ENCODE measurements around the gene C1orf21. TPM values are rescaled to one million over a fixed set of nuclear protein-coding genes. Genes with fewer than 3 reads are reported as not detected.

The C1orf21 gene
- total RNA-seq, 4 donors from 2014 or later, result 24.0 to 43.0 (median 40.3) TPM

DNA sequence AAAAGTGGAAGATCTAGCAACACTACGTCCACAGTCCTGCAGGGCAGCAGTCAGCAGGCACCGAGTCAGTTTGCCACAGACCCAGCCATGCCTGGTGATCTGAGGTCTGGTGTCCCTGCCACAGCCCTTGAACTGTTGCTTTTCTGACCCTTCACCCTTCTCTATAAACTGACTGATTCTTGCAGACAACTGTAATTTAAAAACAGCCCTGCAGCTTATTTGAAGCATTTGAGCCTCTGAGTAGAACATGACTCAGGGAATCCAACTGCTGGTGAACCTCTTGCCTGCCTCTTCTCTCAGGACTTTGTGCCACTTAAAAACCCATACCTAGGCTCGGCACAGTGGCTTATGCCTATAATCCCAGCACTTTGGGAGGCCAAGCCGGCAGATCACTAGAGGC is 260.6 kb downstream of the C1orf21 start:
- TF ChIP-seq CTCF (IDR thresholded peaks at IDR 0.05), result no peak
- no peak for ATAC-seq (ENCODE audit: low FRiP score)

DNA sequence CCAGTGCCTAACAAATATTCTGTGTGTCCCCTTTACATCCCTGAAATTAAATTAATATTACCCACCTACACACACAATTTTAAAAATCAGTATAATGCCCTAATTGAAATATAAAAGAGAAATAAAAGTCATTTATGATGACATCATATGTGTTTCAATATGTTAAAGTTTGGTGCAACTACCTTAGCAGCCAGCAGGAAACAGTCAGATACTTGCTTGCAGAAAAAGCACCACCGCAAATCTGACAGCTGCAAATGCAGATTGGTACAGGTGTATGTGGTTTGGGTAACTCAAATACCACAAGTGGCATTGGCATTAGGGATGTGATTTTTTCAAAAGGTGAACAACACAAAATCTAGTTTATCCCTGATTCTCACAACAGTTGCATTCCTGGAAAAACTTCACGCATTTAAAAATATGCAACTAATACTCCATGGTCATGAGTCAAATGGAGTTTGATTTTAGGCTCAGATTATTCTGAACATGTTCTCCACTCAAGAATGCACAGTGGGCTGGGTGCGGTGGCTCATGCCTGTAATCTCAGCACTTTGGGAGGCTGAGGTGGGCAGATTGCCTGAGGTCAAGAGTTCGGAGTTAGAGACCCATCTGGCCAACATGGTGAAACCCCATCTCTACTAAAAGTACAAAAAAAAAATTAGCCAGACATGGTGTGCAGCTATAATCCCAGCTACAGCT is 261.5 kb downstream of the C1orf21 start:
- no peak for ATAC-seq (ENCODE audit: low FRiP score)
- no peak for TF ChIP-seq CTCF (IDR thresholded peaks at IDR 0.05)
- DNase-seq (ENCODE audit: low spot score), result no peak

More for the DNA sequence above, 260.6 kb downstream of the C1orf21 start:
- DNase-seq (ENCODE audit: low spot score), result no peak

DNA sequence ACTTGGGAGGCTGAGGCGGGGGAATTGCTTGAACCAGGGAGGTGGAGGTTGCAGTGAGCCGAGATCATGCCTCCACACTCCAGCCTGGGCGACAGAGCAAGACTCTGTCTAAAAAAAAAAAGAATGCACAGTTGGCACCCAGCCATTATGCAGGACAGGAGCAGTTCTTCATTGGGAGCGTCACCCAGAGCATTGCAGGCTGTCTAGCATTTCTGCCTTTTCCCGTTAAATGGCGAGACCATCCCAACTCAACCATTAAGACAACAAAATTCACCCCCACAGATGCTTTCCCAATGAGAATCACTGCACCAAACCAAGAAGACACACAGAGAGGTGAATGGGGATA is 262.0 kb downstream of the C1orf21 start:
- ATAC-seq (ENCODE audit: low FRiP score) (no peak), DNase-seq (ENCODE audit: low spot score) (no peak)

DNA sequence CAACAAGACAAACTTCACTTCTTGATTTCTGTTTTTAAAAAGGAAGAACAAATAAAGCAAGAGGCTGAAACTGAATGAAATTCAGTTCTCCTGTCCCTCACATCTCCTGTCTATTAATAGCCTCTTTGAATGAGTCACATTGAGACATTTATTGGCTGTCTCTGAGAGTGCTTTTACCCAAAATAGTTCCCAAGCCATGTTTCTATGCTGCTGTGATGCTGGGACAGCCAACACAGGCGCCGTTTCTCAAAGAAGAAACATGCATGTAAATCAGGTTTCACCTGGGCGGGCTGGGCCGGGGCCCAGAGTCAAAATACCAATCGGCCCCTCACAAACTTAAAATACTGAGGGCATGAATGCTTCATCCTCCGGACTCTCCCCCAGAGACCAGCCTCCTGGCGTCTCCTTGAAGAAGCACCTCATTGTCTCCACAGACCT is 262.6 kb downstream of the C1orf21 start:
- no peak for TF ChIP-seq CTCF (IDR thresholded peaks at IDR 0.05)
- DNase-seq (ENCODE audit: low spot score) (no peak), ATAC-seq (ENCODE audit: low FRiP score) (no peak)

More for the DNA sequence above, 262.0 kb downstream of the C1orf21 start:
- TF ChIP-seq CTCF (IDR thresholded peaks at IDR 0.05), result no peak

GRCh38 chr1:184650177-184650866 is 263.5 kb downstream of the C1orf21 start:
- no peak for TF ChIP-seq CTCF (IDR thresholded peaks at IDR 0.05)
- DNase-seq (ENCODE audit: low spot score) (no peak), ATAC-seq (ENCODE audit: low FRiP score) (no peak)

- no peak for TF ChIP-seq CTCF (IDR thresholded peaks at IDR 0.05)
- ATAC-seq (ENCODE audit: low FRiP score), result no peak
- no peak for DNase-seq (ENCODE audit: low spot score)
These were observed 268.4 kb downstream of the C1orf21 start for GRCh38 chr1:184655185-184655584.

DNA sequence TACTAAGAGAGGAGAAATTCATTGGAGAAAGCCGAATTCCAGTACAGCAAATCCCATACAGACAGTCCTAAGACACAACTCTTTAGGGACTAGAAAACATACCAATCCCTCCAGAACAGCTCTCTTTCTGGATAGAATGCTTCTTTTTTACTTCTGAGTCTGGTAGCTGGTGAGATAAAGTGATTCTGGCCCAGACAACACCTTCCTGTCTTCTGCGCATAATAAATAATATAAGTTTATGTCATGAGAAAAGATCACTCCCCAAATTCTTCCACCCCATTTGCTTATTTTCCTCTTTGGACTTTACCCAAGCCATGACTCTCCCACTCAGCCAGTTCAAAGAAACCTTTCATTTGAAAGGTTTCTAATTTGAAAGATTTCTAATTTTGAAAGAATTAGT is 269.4 kb downstream of the C1orf21 start:
- DNase-seq (ENCODE audit: low spot score) (no peak), ATAC-seq (ENCODE audit: low FRiP score) (peak; percentile 32)
- no peak for TF ChIP-seq CTCF (IDR thresholded peaks at IDR 0.05)

All from omental fat pad (tissue), 4 donors.